Panc1 (cell line): Measurements from ENCODE around the gene CREG1. TPM values are rescaled to one million over a fixed set of nuclear protein-coding genes. Genes with fewer than 3 reads are reported as not detected.

Experiments
- ATAC-seq: fragments of 200-7000 bp; cut with Tn5 transposase; 2 replicates; pipeline ENCODE4 v1.9.1; 2020; ENCODE audit warnings: mild to moderate bottlenecking, moderate library complexity
- BruUV-seq: library from RNA; stranded (reverse); fragments of 400-500 nt; replicated peaks from 2 replicates; lab custom pipeline; 2021; lab: Mats Ljungman, UMichigan
- CTCF ChIA-PET: fragments of 300-600 bp; sonication (Branson Sonifier 250); formaldehyde crosslinking; loops from one replicate; lab custom pipeline; 2022; ENCODE audit warnings: antibody characterized with exemption; lab: Charles Lee
- POLR2A ChIA-PET: fragments of 300-600 bp; sonication (Branson Sonifier 250); formaldehyde crosslinking; loops from one replicate; lab custom pipeline; 2022; ENCODE audit warnings: antibody characterized with exemption; lab: Charles Lee
- DNase-seq: peaks from one replicate; pipeline ENCODE4 v3.0.0-alpha.2; 2010; ENCODE audit warnings: low read depth, low spot score
- H3K27ac ChIP-seq: 2 replicates; pipeline ENCODE4 v1.5.1; 2011; ENCODE audit warnings: mild to moderate bottlenecking, low read length, inconsistent platforms
- H3K27me3 ChIP-seq: fragments of 200-500 bp; sonication (Bioruptor generic); 2 replicates; pipeline ENCODE4 v1.6.0; 2014; ENCODE audit warnings: low read length, inconsistent platforms; ENCODE audit not compliant: control insufficient read depth, insufficient read depth
- H3K36me3 ChIP-seq: fragments of 200-500 bp; sonication (Bioruptor generic); 2 replicates; pipeline ENCODE4 v1.5.1; 2014; ENCODE audit warnings: inconsistent platforms, mild to moderate bottlenecking, low read length, moderate library complexity; ENCODE audit not compliant: control insufficient read depth, insufficient read depth
- H3K4me1 ChIP-seq: 2 replicates; pipeline ENCODE4 v1.5.1; 2011; ENCODE audit warnings: inconsistent platforms, mild to moderate bottlenecking, low read length, moderate library complexity; ENCODE audit not compliant: control insufficient read depth, insufficient read depth
- H3K4me3 ChIP-seq, 2 experiments: 2 replicates each; pipeline ENCODE4 v1.5.1; 2011 to 2012; ENCODE audit warnings: low read depth in 2 of 2, low read length in 2 of 2, mild to moderate bottlenecking in 2 of 2, inconsistent platforms in 1 of 2, moderate library complexity in 1 of 2
- H3K9me3 ChIP-seq: fragments of 200-500 bp; sonication (Bioruptor generic); 2 replicates; pipeline ENCODE4 v1.5.1; 2014; ENCODE audit warnings: low read depth, mild to moderate bottlenecking, inconsistent platforms, low read length, moderate library complexity; ENCODE audit not compliant: control insufficient read depth, insufficient read depth
- POLR2AphosphoS5 ChIP-seq: IDR thresholded peaks from 2 replicates; pipeline ENCODE4 v1.6.1; 2012; ENCODE audit warnings: mild to moderate bottlenecking, low read depth, low read length, moderate library complexity
- SIN3A ChIP-seq: IDR thresholded peaks from 2 replicates; pipeline ENCODE4 v1.6.1; 2012; ENCODE audit warnings: low read depth, mild to moderate bottlenecking, low read length, moderate library complexity, borderline replicate concordance; ENCODE audit not compliant: insufficient read depth
- TCF7L2 ChIP-seq: IDR thresholded peaks from 2 replicates; pipeline ENCODE4 v1.6.1; 2011; ENCODE audit warnings: mild to moderate bottlenecking, low read depth, low read length, inconsistent platforms
- in situ Hi-C: cut with HindIII; loops from 2 replicates; pipeline ENCODE4 v1.10.0; 2016; ENCODE audit warnings: low sequenced_read_pairs, low pct_unique_long_range_greater_than_20kb
- intact Hi-C: fragments of 100-400 bp; cut with micrococcal nuclease; formaldehyde crosslinking; loops from one replicate; pipeline ENCODE4 v1.10.0; 2022; ENCODE audit not compliant: unreplicated experiment
- total RNA-seq: library from RNA; stranded (reverse); gene quantifications from one replicate; pipeline ENCODE4 v1.2.1, GENCODE V29; 2021; ENCODE audit not compliant: unreplicated experiment
- TF ChIP-seq, protein P1 (sequence below): fragments of 450-650 bp; IDR thresholded peaks from 2 replicates; pipeline ENCODE4 v1.5.1; 2017; ENCODE audit warnings: mild to moderate bottlenecking
- TF ChIP-seq, protein P2 (sequence below), 2 experiments: IDR thresholded peaks; 2 replicates each; pipeline ENCODE4 v1.6.1; 2011 to 2012; ENCODE audit warnings: low read depth in 2 of 2, control low read depth in 1 of 2, low read length in 1 of 2, mild to moderate bottlenecking in 1 of 2, moderate library complexity in 1 of 2; ENCODE audit not compliant: insufficient read depth in 1 of 2

CREG1 gene
- total RNA-seq, 1 experiment from 2014 or later: 25.9 TPM

DNA sequence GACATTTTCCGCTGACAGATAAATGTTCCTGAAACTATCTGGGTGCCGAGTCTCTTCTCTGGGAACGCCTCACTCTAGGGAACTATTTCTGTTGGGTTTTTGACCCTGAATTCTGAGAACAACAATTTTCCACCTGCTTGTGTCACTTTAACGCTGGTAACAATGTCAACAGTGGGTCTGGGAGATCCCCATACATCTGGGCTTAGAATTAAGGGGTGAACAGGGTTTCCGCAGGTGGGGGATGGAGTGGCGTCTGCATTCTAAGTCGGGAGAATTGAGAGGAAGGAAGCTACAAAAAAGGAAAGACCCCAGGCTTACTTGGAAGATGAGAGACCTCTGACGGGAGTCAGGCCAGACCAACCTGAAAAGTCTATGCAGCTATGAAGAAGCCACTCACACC is 44.0 kb downstream of the CREG1 start:
- BruUV-seq: no TSS peak
- TF ChIP-seq POLR2AphosphoS5: no peak
- TF ChIP-seq, protein P1, sequence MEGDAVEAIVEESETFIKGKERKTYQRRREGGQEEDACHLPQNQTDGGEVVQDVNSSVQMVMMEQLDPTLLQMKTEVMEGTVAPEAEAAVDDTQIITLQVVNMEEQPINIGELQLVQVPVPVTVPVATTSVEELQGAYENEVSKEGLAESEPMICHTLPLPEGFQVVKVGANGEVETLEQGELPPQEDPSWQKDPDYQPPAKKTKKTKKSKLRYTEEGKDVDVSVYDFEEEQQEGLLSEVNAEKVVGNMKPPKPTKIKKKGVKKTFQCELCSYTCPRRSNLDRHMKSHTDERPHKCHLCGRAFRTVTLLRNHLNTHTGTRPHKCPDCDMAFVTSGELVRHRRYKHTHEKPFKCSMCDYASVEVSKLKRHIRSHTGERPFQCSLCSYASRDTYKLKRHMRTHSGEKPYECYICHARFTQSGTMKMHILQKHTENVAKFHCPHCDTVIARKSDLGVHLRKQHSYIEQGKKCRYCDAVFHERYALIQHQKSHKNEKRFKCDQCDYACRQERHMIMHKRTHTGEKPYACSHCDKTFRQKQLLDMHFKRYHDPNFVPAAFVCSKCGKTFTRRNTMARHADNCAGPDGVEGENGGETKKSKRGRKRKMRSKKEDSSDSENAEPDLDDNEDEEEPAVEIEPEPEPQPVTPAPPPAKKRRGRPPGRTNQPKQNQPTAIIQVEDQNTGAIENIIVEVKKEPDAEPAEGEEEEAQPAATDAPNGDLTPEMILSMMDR: no peak
- TF ChIP-seq, protein P2, sequence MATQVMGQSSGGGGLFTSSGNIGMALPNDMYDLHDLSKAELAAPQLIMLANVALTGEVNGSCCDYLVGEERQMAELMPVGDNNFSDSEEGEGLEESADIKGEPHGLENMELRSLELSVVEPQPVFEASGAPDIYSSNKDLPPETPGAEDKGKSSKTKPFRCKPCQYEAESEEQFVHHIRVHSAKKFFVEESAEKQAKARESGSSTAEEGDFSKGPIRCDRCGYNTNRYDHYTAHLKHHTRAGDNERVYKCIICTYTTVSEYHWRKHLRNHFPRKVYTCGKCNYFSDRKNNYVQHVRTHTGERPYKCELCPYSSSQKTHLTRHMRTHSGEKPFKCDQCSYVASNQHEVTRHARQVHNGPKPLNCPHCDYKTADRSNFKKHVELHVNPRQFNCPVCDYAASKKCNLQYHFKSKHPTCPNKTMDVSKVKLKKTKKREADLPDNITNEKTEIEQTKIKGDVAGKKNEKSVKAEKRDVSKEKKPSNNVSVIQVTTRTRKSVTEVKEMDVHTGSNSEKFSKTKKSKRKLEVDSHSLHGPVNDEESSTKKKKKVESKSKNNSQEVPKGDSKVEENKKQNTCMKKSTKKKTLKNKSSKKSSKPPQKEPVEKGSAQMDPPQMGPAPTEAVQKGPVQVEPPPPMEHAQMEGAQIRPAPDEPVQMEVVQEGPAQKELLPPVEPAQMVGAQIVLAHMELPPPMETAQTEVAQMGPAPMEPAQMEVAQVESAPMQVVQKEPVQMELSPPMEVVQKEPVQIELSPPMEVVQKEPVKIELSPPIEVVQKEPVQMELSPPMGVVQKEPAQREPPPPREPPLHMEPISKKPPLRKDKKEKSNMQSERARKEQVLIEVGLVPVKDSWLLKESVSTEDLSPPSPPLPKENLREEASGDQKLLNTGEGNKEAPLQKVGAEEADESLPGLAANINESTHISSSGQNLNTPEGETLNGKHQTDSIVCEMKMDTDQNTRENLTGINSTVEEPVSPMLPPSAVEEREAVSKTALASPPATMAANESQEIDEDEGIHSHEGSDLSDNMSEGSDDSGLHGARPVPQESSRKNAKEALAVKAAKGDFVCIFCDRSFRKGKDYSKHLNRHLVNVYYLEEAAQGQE (IDR thresholded peaks at IDR 0.05; ENCODE audit: insufficient read depth in 1 of 2, low read depth in 2 of 2, low read length in 1 of 2): no peak
- no peak for TF ChIP-seq SIN3A
- TF ChIP-seq TCF7L2: no peak
- in situ Hi-C loops (no loop called here), intact Hi-C loops (no loop called here)
- no peak overlapping the region for H3K27ac ChIP-seq
- DNase-seq: no peak
- POLR2A ChIA-PET: no interaction called here
- H3K9me3 ChIP-seq: no peaks in the 10 kb centered on the region
- no peak overlapping the region for H3K4me3 ChIP-seq
- no peak for ATAC-seq
- H3K36me3 ChIP-seq: no peaks in the 10 kb centered on the region
- no peaks in the 10 kb centered on the region for H3K4me1 ChIP-seq
- peaks cover 12% of the 10 kb centered on the region for H3K27me3 ChIP-seq
- CTCF ChIA-PET: no interaction called here

DNA sequence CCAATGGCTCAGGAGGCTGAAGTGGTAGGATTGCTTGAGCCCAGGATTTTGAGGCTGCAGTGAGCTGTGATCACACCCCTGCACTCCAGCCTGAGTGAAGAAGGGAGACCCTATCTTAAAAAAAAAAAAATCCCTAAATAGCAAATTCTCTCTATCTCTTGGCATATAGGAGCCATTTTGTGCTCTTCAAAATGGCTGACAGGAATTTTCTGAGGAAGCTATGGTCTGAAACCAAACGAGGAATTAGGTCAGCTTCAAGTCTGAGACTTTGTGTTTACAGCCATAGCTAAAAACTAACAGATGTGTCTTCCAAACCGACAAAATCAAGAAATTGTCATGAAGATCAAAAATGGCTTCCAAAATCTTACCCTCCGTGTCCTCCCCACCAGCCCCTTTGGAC is 45.8 kb downstream of the CREG1 start:
- no peak overlapping the region for H3K4me3 ChIP-seq
- TF ChIP-seq, protein P1: no peak
- TF ChIP-seq, protein P2 (IDR thresholded peaks at IDR 0.05; ENCODE audit: insufficient read depth in 1 of 2, low read depth in 2 of 2, low read length in 1 of 2): no peak
- TF ChIP-seq POLR2AphosphoS5 (no peak), SIN3A (no peak), TCF7L2 (no peak)
- H3K4me1 ChIP-seq: no peaks in the 10 kb centered on the region
- H3K27ac ChIP-seq: no peak overlapping the region
- BruUV-seq: no TSS peak
- ATAC-seq: no peak
- H3K9me3 ChIP-seq: no peaks in the 10 kb centered on the region
- intact Hi-C loops (no loop called here), in situ Hi-C loops (no loop called here)
- ChIA-PET CTCF (no interaction called here), POLR2A (interaction anchor here (0.6 kb wide), 1 partner anchor 188 kb away, joined by 10 read pairs; no protein-coding TSS in a partner anchor)
- no peaks in the 10 kb centered on the region for H3K36me3 ChIP-seq
- no peak for DNase-seq
- peaks cover 15% of the 10 kb centered on the region for H3K27me3 ChIP-seq
